Neural cell (in vitro differentiated cells): Measurements from ENCODE around the gene CPB2. TPM values are rescaled to one million over a fixed set of nuclear protein-coding genes. Genes with fewer than 3 reads are reported as not detected.

Experiments
- H2AFZ ChIP-seq: fragments of 200-600, 300-800 bp; sonication (generic), shearing (Covaris generic); 2 replicates; pipeline ENCODE4 v1.6.0; 2014; ENCODE audit warnings: low read depth, mild to moderate bottlenecking, antibody characterized with exemption, low read length, moderate library complexity
- H3F3A ChIP-seq: fragments of 200-600 bp; shearing (Covaris generic); 2 replicates; pipeline ENCODE4 v1.6.1; 2016; ENCODE audit warnings: mild to moderate bottlenecking, moderate library complexity, mixed read lengths, antibody characterized with exemption, low read length; ENCODE audit not compliant: insufficient read depth, poor library complexity, severe bottlenecking
- H3K27ac ChIP-seq: fragments of 200-600, 300-800 bp; sonication (generic), shearing (Covaris generic); 2 replicates; pipeline ENCODE4 v1.5.1; 2014; ENCODE audit warnings: mild to moderate bottlenecking, low read length, moderate library complexity
- H3K27me3 ChIP-seq: fragments of 300-800, 200-600 bp; sonication (generic), shearing (Covaris generic); 2 replicates; pipeline ENCODE4 v1.6.0; 2014; ENCODE audit warnings: mild to moderate bottlenecking, low read depth, low read length, moderate library complexity; ENCODE audit not compliant: insufficient read depth
- H3K36me3 ChIP-seq: fragments of 300-800, 200-600 bp; sonication (generic), shearing (Covaris generic); 2 replicates; pipeline ENCODE4 v1.5.1; 2014; ENCODE audit warnings: mild to moderate bottlenecking, antibody characterized with exemption, low read length, moderate library complexity; ENCODE audit not compliant: insufficient read depth
- H3K4me2 ChIP-seq: fragments of 300-800, 200-600 bp; sonication (generic), shearing (Covaris generic); 2 replicates; pipeline ENCODE4 v1.6.0; 2014; ENCODE audit warnings: mild to moderate bottlenecking, low read length
- H3K4me3 ChIP-seq: fragments of 300-800, 200-600 bp; sonication (generic), shearing (Covaris generic); 2 replicates; pipeline ENCODE4 v1.5.1; 2014; ENCODE audit warnings: mild to moderate bottlenecking, low read length, moderate library complexity
- H3K79me2 ChIP-seq: fragments of 200-600 bp; shearing (Covaris generic); replicated peaks from 2 replicates; pipeline ENCODE4 v1.6.0; 2014; ENCODE audit warnings: mild to moderate bottlenecking, low read length, moderate library complexity; ENCODE audit not compliant: insufficient read depth
- H3K9ac ChIP-seq: fragments of 300-800, 200-600 bp; sonication (generic), shearing (Covaris generic); 2 replicates; pipeline ENCODE4 v1.6.1; 2016; ENCODE audit warnings: mild to moderate bottlenecking, low read length, mixed read lengths
- H3K9me2 ChIP-seq: fragments of 200-600 bp; shearing (Covaris generic); 2 replicates; pipeline ENCODE4 v1.6.1; 2016; ENCODE audit warnings: mild to moderate bottlenecking, low read length, mixed read lengths; ENCODE audit not compliant: insufficient read depth
- H3K9me3 ChIP-seq: fragments of 200-600, 300-800 bp; sonication (generic), shearing (Covaris generic); 2 replicates; pipeline ENCODE4 v1.6.1; 2016; ENCODE audit warnings: mild to moderate bottlenecking, mixed run types, low read length, moderate library complexity, mixed read lengths
- H4K20me1 ChIP-seq: fragments of 200-600 bp; shearing (Covaris generic); 2 replicates; pipeline ENCODE4 v1.6.1; 2016; ENCODE audit warnings: mild to moderate bottlenecking, mixed run types; ENCODE audit not compliant: insufficient read depth
- EP300 ChIP-seq: fragments of 450-650 bp; conservative IDR thresholded peaks from 2 replicates; pipeline ENCODE4 v1.6.1; 2014; ENCODE audit warnings: antibody characterized with exemption, mild to moderate bottlenecking, moderate library complexity; ENCODE audit not compliant: poor library complexity, severe bottlenecking
- EZH2 ChIP-seq: fragments of 200-600, 300-800 bp; shearing (Covaris generic), sonication (generic); IDR thresholded peaks from 2 replicates; pipeline ENCODE4 v1.6.1; 2014; ENCODE audit warnings: antibody characterized with exemption, low read length, borderline replicate concordance, mild to moderate bottlenecking; ENCODE audit not compliant: insufficient read depth, poor library complexity, severe bottlenecking
- MXI1 ChIP-seq: fragments of 450-650 bp; conservative IDR thresholded peaks from 2 replicates; pipeline ENCODE4 v1.6.1; 2014; ENCODE audit warnings: antibody characterized with exemption, mild to moderate bottlenecking; ENCODE audit not compliant: poor library complexity, severe bottlenecking
- POLR2AphosphoS5 ChIP-seq: IDR thresholded peaks from 2 replicates; pipeline ENCODE4 v1.6.1; 2012
- RAD21 ChIP-seq: fragments of 450-650 bp; conservative IDR thresholded peaks from 2 replicates; pipeline ENCODE4 v1.6.1; 2014; ENCODE audit warnings: antibody characterized with exemption, mild to moderate bottlenecking, moderate library complexity
- SMC3 ChIP-seq: fragments of 450-650 bp; conservative IDR thresholded peaks from 2 replicates; pipeline ENCODE4 v1.6.1; 2014; ENCODE audit warnings: antibody characterized with exemption, mild to moderate bottlenecking, moderate library complexity; ENCODE audit not compliant: poor library complexity
- TAF1 ChIP-seq: IDR thresholded peaks from 2 replicates; pipeline ENCODE4 v1.6.1; 2012; ENCODE audit warnings: low read depth
- polyA plus RNA-seq: library from polyadenylated mRNA; depleted of rRNA; stranded (reverse); fragments of >200 nt; gene quantifications from 2 replicates; pipeline ENCODE4 v1.2.3, GENCODE V29; 2014
- TF ChIP-seq, protein P1 (sequence below): fragments of 450-650 bp; IDR thresholded peaks from 2 replicates; pipeline ENCODE4 v1.5.1; 2014; ENCODE audit warnings: antibody characterized with exemption, mild to moderate bottlenecking, moderate library complexity; ENCODE audit not compliant: poor library complexity, severe bottlenecking
- TF ChIP-seq, protein P2 (sequence below): IDR thresholded peaks from 2 replicates; pipeline ENCODE4 v1.6.1; 2012; ENCODE audit warnings: borderline replicate concordance

Gene CPB2
- polyA plus RNA-seq, 1 donor from 2014 or later: not detected

DNA sequence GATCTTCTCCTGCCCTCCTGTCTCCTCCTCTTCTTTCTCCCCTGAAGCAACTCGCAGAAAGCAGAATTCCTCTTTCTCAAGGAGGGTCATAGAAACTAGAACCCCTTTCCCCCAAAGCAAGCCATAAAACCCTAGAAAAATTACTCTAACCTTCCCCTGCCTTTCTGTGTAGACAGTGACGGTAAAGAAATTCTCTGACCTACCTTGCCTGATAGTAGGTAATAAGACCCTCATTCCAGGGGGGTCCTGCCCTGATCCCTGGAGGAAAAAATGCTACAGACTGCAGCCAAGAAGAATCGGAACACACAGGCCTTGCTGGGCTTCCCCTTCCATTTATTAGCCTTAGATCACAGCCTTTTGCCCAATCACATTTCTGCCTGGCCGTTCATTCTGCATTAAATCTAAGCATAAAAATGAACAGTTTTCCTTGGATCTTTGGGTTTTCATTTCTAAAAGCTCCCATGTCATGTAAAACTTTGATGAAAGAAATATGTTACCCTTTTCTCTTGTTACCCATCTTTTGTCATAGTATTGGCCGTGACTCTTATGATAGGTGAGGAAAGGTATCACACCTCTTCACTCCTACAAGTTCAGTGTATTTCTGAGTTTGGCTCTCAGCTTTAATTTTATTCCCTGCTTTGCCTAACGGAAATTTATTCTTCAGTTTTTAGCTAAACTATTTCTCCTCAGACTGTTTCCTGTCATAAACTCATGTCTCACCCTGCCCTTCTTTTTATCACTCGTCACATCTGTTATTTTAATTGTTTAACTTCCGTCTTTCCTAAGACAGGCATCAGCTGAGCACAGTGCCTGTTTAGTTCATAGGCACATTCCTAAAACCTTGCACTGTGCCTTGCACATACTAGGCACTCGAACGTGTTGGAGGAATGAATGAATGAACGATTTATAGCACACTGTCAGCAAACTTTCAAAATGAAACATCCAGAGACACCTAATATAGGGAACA is 20.4 kb upstream of the CPB2 start:
- Histone ChIP-seq H3K27ac (no peak overlapping the region), H3K79me2 (no peaks in the 10 kb centered on the region), H2AFZ (no peak overlapping the region)

DNA sequence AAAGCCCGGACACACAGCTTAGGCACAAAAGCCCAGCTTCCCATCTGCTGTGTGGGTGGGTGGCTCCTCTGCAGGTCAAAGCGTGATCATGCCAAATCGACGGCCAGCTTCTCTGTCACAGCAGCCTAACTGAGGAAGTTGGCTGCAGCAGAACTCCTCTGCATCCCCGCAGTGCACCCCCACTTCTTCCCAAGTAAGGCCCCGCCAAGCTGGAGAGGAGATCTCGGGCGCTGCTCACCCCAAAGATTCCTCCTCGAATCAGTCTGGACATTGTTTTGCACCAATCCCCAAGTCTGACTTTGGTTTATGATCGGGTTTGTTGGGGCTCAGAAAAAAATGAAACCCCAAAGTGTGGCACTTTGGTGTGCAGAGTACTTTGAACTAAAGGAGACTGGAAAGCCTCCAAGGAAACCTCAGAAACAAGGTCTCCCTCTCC is 19.7 kb upstream of the CPB2 start:
- Histone ChIP-seq H3K27me3 (no peaks in the 10 kb centered on the region), H3F3A (no peaks in the 10 kb centered on the region), H3K4me3 (no peak overlapping the region), H2AFZ (no peak overlapping the region), H3K27ac (no peak overlapping the region), H3K36me3 (no peaks in the 10 kb centered on the region), H3K9ac (no peak overlapping the region), H3K79me2 (no peaks in the 10 kb centered on the region), H3K9me3 (no peaks in the 10 kb centered on the region), H3K4me2 (no peak overlapping the region), H3K9me2 (no peaks in the 10 kb centered on the region), H4K20me1 (no peaks in the 10 kb centered on the region)
- TF ChIP-seq, protein P1, sequence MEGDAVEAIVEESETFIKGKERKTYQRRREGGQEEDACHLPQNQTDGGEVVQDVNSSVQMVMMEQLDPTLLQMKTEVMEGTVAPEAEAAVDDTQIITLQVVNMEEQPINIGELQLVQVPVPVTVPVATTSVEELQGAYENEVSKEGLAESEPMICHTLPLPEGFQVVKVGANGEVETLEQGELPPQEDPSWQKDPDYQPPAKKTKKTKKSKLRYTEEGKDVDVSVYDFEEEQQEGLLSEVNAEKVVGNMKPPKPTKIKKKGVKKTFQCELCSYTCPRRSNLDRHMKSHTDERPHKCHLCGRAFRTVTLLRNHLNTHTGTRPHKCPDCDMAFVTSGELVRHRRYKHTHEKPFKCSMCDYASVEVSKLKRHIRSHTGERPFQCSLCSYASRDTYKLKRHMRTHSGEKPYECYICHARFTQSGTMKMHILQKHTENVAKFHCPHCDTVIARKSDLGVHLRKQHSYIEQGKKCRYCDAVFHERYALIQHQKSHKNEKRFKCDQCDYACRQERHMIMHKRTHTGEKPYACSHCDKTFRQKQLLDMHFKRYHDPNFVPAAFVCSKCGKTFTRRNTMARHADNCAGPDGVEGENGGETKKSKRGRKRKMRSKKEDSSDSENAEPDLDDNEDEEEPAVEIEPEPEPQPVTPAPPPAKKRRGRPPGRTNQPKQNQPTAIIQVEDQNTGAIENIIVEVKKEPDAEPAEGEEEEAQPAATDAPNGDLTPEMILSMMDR: no peak
- TF ChIP-seq, protein P2, sequence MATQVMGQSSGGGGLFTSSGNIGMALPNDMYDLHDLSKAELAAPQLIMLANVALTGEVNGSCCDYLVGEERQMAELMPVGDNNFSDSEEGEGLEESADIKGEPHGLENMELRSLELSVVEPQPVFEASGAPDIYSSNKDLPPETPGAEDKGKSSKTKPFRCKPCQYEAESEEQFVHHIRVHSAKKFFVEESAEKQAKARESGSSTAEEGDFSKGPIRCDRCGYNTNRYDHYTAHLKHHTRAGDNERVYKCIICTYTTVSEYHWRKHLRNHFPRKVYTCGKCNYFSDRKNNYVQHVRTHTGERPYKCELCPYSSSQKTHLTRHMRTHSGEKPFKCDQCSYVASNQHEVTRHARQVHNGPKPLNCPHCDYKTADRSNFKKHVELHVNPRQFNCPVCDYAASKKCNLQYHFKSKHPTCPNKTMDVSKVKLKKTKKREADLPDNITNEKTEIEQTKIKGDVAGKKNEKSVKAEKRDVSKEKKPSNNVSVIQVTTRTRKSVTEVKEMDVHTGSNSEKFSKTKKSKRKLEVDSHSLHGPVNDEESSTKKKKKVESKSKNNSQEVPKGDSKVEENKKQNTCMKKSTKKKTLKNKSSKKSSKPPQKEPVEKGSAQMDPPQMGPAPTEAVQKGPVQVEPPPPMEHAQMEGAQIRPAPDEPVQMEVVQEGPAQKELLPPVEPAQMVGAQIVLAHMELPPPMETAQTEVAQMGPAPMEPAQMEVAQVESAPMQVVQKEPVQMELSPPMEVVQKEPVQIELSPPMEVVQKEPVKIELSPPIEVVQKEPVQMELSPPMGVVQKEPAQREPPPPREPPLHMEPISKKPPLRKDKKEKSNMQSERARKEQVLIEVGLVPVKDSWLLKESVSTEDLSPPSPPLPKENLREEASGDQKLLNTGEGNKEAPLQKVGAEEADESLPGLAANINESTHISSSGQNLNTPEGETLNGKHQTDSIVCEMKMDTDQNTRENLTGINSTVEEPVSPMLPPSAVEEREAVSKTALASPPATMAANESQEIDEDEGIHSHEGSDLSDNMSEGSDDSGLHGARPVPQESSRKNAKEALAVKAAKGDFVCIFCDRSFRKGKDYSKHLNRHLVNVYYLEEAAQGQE: no peak
- TF ChIP-seq SMC3 (no peak), EP300 (no peak), TAF1 (no peak), EZH2 (no peak), MXI1 (no peak), POLR2AphosphoS5 (no peak)

More for the DNA sequence above, 20.4 kb upstream of the CPB2 start:
- Histone ChIP-seq H3K27me3 (no peaks in the 10 kb centered on the region), H3K4me3 (no peak overlapping the region), H3K9me3 (no peaks in the 10 kb centered on the region), H3F3A (no peaks in the 10 kb centered on the region), H3K9me2 (no peaks in the 10 kb centered on the region), H3K9ac (no peak overlapping the region), H3K4me2 (no peak overlapping the region), H4K20me1 (no peaks in the 10 kb centered on the region), H3K36me3 (no peaks in the 10 kb centered on the region)
- TF ChIP-seq SMC3 (no peak), POLR2AphosphoS5 (no peak), TAF1 (no peak), RAD21 (no peak), MXI1 (no peak), EZH2 (no peak), EP300 (no peak)
- TF ChIP-seq, protein P1: no peak
- TF ChIP-seq, protein P2: no peak
